HepG2 (cell line): ENCODE data around the gene NKD1. TPM values are rescaled to one million over a fixed set of nuclear protein-coding genes. Genes with fewer than 3 reads are reported as not detected.

Experiments used
- BORCS8-MEF2B ChIP-seq: sonication (generic); formaldehyde crosslinking; IDR thresholded peaks from 2 replicates; pipeline ENCODE4 v1.8.0; 2022; ENCODE audit warnings: mild to moderate bottlenecking, missing genetic modification reagents
- CBX5 ChIP-seq: sonication (generic); formaldehyde crosslinking; IDR thresholded peaks from 2 replicates; pipeline ENCODE4 v1.4.0; 2020; ENCODE audit warnings: missing genetic modification reagents, borderline replicate concordance
- ISL2 ChIP-seq: sonication (generic); formaldehyde crosslinking; IDR thresholded peaks from 2 replicates; pipeline ENCODE4 v1.5.0; 2020; ENCODE audit warnings: missing genetic modification reagents
- KLF13 ChIP-seq: sonication (generic); formaldehyde crosslinking; IDR thresholded peaks from 2 replicates; pipeline ENCODE4 v1.4.0; 2020; ENCODE audit warnings: mild to moderate bottlenecking, missing genetic modification reagents
- LRRFIP1 ChIP-seq: sonication (generic); formaldehyde crosslinking; conservative IDR thresholded peaks from 2 replicates; pipeline ENCODE4 v1.4.0; 2020; ENCODE audit warnings: missing genetic modification reagents
- MBD4 ChIP-seq: IDR thresholded peaks from 2 replicates; pipeline ENCODE4 v1.6.1; 2012; ENCODE audit warnings: low read length, inconsistent platforms, borderline replicate concordance
- MTA3 ChIP-seq: sonication (generic); formaldehyde crosslinking; IDR thresholded peaks from 2 replicates; pipeline ENCODE4 v1.4.0; 2020; ENCODE audit warnings: missing genetic modification reagents
- MZF1 ChIP-seq: sonication (generic); formaldehyde crosslinking; IDR thresholded peaks from 2 replicates; pipeline ENCODE4 v1.8.1; 2023; ENCODE audit warnings: mild to moderate bottlenecking, missing genetic modification reagents, borderline replicate concordance
- NAIF1 ChIP-seq: sonication (generic); formaldehyde crosslinking; IDR thresholded peaks from 2 replicates; pipeline ENCODE4 v1.5.0; 2020; ENCODE audit warnings: mild to moderate bottlenecking, missing genetic modification reagents, borderline replicate concordance
- PAF1 ChIP-seq: IDR thresholded peaks from 2 replicates; pipeline ENCODE4 v1.6.1; 2016; ENCODE audit warnings: missing genetic modification reagents, missing compliant biosample characterization
- POLR2AphosphoS5 ChIP-seq: IDR thresholded peaks from 2 replicates; pipeline ENCODE4 v1.6.1; 2012; ENCODE audit warnings: low read depth, low read length
- RAD51 ChIP-seq: fragments of 450-650 bp; IDR thresholded peaks from 2 replicates; pipeline ENCODE4 v1.6.1; 2016; ENCODE audit warnings: borderline replicate concordance
- RARG ChIP-seq: sonication (generic); formaldehyde crosslinking; IDR thresholded peaks from 2 replicates; pipeline ENCODE4 v1.4.0; 2020; ENCODE audit warnings: low read depth, mild to moderate bottlenecking, missing genetic modification reagents
- SAFB2 ChIP-seq: sonication (generic); formaldehyde crosslinking; IDR thresholded peaks from 2 replicates; pipeline ENCODE4 v1.5.1; 2020; ENCODE audit warnings: missing genetic modification reagents, low read depth, mild to moderate bottlenecking, borderline replicate concordance
- SIX1 ChIP-seq: sonication (generic); formaldehyde crosslinking; IDR thresholded peaks from 2 replicates; pipeline ENCODE4 v1.4.0; 2020; ENCODE audit warnings: missing genetic modification reagents, borderline replicate concordance
- SP4 ChIP-seq: sonication (generic); formaldehyde crosslinking; IDR thresholded peaks from 2 replicates; pipeline ENCODE4 v1.8.1; 2023; ENCODE audit warnings: mild to moderate bottlenecking, missing genetic modification reagents
- TCF7 ChIP-seq: sonication (generic); IDR thresholded peaks from 2 replicates; pipeline ENCODE4 v1.6.1; 2016; ENCODE audit warnings: antibody characterized with exemption, low read depth
- U2AF2 ChIP-seq: fragments of 200-400 bp; formaldehyde crosslinking; IDR thresholded peaks from 2 replicates; pipeline ENCODE4 v1.6.1; 2017; ENCODE audit warnings: low read depth, mild to moderate bottlenecking, low read length
- ZNF225 ChIP-seq: sonication (generic); formaldehyde crosslinking; IDR thresholded peaks from 2 replicates; pipeline ENCODE4 v1.4.0; 2020; ENCODE audit warnings: mild to moderate bottlenecking, missing genetic modification reagents
- ZNF335 ChIP-seq: sonication (generic); formaldehyde crosslinking; IDR thresholded peaks from 2 replicates; pipeline ENCODE4 v1.4.0; 2020; ENCODE audit warnings: missing genetic modification reagents
- ZNF33A ChIP-seq: sonication (generic); formaldehyde crosslinking; IDR thresholded peaks from 2 replicates; pipeline ENCODE4 v1.5.1; 2020; ENCODE audit warnings: missing genetic modification reagents, mild to moderate bottlenecking, moderate library complexity, borderline replicate concordance
- ZNF354B ChIP-seq: sonication (generic); formaldehyde crosslinking; IDR thresholded peaks from 2 replicates; pipeline ENCODE4 v1.8.0; 2022; ENCODE audit warnings: mild to moderate bottlenecking, missing genetic modification reagents
- ZNF567 ChIP-seq: sonication (generic); formaldehyde crosslinking; IDR thresholded peaks from 2 replicates; pipeline ENCODE4 v1.8.1; 2023; ENCODE audit warnings: mild to moderate bottlenecking, missing genetic modification reagents, borderline replicate concordance
- ZNF7 ChIP-seq: IDR thresholded peaks from 2 replicates; pipeline ENCODE4 v1.6.1; 2016; ENCODE audit warnings: missing biosample characterization, missing genetic modification reagents
- polyA plus RNA-seq, 8 experiments: library from polyadenylated mRNA; depleted of rRNA in 3 of 8; stranded (reverse) in 7 of 8; unstranded in 1 of 8; fragments of >200 nt; fragmentation: Illumina TruSeq in 4 of 8; extraction: Trizol in 4 of 8; gene quantifications; 2 replicates each; pipeline versions ENCODE4 v1.2.1 to v1.2.3, GENCODE V29; 2011 to 2016; ENCODE audit warnings: low read depth in 4 of 8, missing spikeins in 1 of 8, mixed read lengths in 1 of 8; ENCODE audit not compliant: insufficient read depth in 1 of 8
- total RNA-seq, 5 experiments: library from RNA; depleted of rRNA; stranded (reverse); fragments of >200 nt; fragmentation: Illumina TruSeq; extraction: Trizol; gene quantifications; 2 replicates each; pipeline ENCODE4 v1.2.3, GENCODE V29; 2016; ENCODE audit warnings: low read depth in 1 of 5
- TF ChIP-seq, protein P1 (sequence below): sonication (generic); formaldehyde crosslinking; IDR thresholded peaks from 2 replicates; pipeline ENCODE4 v1.5.0; 2020; ENCODE audit warnings: mild to moderate bottlenecking, missing genetic modification reagents
- TF ChIP-seq, protein P2 (sequence below): sonication (generic); formaldehyde crosslinking; IDR thresholded peaks from 2 replicates; pipeline ENCODE4 v1.4.0; 2020; ENCODE audit warnings: missing genetic modification reagents

NKD1 gene
- total and polyA plus RNA-seq, 2 of the 13 experiments (the other 11 are each of a cell fraction or from before 2014, with no cell fraction given), result 70.4 to 121 TPM

GRCh38 chr16:50539822-50540710, 8.1 kb upstream of the NKD1 start (continued):
- TF ChIP-seq MBD4, result no peak
- no peak for TF ChIP-seq MTA3
- no peak for TF ChIP-seq ZNF7 (CRISPR knock-in tag)
- no peak for TF ChIP-seq U2AF2
- TF ChIP-seq, protein P1, sequence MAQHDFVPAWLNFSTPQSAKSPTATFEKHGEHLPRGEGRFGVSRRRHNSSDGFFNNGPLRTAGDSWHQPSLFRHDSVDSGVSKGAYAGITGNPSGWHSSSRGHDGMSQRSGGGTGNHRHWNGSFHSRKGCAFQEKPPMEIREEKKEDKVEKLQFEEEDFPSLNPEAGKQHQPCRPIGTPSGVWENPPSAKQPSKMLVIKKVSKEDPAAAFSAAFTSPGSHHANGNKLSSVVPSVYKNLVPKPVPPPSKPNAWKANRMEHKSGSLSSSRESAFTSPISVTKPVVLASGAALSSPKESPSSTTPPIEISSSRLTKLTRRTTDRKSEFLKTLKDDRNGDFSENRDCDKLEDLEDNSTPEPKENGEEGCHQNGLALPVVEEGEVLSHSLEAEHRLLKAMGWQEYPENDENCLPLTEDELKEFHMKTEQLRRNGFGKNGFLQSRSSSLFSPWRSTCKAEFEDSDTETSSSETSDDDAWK, result no peak
- TF ChIP-seq SP4 (CRISPR knock-in tag), result peak; percentile 15; the same call in 1 of the 2 replicates
- 0 out of 2 replicates have a peak, but pooled peaks have one; percentile 26 for TF ChIP-seq KLF13 (CRISPR knock-in tag)
- TF ChIP-seq BORCS8-MEF2B (CRISPR knock-in tag), result peak; percentile 63; the same call in 1 of the 2 replicates
- TF ChIP-seq ZNF354B (CRISPR knock-in tag), result 0 out of 2 replicates have a peak, but pooled peaks have one; percentile 73
- no peak for TF ChIP-seq ZNF33A (CRISPR knock-in tag)
- TF ChIP-seq POLR2AphosphoS5, result no peak; the same call in 1 of the 2 replicates
- no peak for TF ChIP-seq RARG (CRISPR knock-in tag)
- TF ChIP-seq MZF1 (CRISPR knock-in tag), result no peak
- TF ChIP-seq, protein P2, sequence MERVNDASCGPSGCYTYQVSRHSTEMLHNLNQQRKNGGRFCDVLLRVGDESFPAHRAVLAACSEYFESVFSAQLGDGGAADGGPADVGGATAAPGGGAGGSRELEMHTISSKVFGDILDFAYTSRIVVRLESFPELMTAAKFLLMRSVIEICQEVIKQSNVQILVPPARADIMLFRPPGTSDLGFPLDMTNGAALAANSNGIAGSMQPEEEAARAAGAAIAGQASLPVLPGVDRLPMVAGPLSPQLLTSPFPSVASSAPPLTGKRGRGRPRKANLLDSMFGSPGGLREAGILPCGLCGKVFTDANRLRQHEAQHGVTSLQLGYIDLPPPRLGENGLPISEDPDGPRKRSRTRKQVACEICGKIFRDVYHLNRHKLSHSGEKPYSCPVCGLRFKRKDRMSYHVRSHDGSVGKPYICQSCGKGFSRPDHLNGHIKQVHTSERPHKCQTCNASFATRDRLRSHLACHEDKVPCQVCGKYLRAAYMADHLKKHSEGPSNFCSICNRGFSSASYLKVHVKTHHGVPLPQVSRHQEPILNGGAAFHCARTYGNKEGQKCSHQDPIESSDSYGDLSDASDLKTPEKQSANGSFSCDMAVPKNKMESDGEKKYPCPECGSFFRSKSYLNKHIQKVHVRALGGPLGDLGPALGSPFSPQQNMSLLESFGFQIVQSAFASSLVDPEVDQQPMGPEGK (CRISPR knock-in tag), result no peak
- TF ChIP-seq CBX5, result 0 out of 2 replicates have a peak, but pooled peaks have one; percentile 7
- TF ChIP-seq RAD51, result no peak
- no peak for TF ChIP-seq ISL2 (CRISPR knock-in tag)
- no peak for TF ChIP-seq ZNF225
- TF ChIP-seq ZNF335 (CRISPR knock-in tag), result no peak
- no peak for TF ChIP-seq NAIF1 (CRISPR knock-in tag)
- TF ChIP-seq ZNF567 (CRISPR knock-in tag), result peak; percentile 64; the same call in 1 of the 2 replicates
- no peak for TF ChIP-seq TCF7
- no peak for TF ChIP-seq SAFB2 (CRISPR knock-in tag)
- no peak for TF ChIP-seq SIX1 (CRISPR knock-in tag)
- peak; percentile 36; the same call in 1 of the 2 replicates for TF ChIP-seq PAF1
- TF ChIP-seq LRRFIP1 (CRISPR knock-in tag), result no peak
